ENCODE data around the gene BRI3BP.
"Not testable (repeated sequence)": the region's sequence is repeated elsewhere in the genome, so short reads cannot be mapped to it uniquely, and the experiment has no call there.

Gene BRI3BP

DNA sequence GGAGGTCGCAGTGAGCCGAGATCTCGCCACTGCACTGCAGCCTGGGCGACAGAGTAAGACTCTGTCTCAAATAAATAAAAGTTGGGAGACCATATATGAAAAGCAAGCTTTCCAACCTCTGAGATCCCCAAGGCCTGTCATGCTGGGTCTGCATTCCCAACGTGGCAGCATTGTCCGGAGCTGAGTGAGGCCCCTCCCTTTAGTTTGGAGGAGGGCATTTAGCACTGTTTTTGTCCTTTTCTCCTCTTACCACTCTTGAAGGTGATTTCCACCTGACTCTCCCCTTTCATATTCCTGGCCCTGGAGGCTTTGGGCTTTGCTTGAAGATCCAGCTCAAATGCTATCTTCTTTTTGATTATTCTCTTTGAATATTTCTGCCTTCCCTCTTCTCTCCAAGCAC is 74.9 kb downstream of the BRI3BP start:
- DNase-seq (ENCODE audit: low read depth): no peak

DNA sequence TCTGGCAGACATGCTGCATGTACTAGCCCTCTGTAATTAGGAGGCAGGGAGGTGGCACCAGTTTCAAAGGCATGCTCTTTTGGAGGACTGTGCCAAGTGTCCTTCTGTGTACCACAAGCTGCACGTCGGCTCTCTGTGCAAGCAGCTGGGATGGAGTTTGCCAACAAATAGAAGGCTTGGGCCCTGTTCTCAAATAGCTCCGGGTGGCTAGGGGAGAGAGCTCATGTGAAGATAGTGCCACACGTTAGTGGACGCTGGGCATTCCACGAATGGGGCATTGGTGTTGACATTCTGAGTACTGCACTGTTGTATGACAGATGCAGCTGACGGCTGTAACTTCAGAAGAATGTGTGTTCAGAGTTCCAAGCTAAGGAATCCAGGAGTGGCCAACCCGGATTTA is 76.2 kb downstream of the BRI3BP start:
- no peak for DNase-seq (ENCODE audit: low read depth)

DNA sequence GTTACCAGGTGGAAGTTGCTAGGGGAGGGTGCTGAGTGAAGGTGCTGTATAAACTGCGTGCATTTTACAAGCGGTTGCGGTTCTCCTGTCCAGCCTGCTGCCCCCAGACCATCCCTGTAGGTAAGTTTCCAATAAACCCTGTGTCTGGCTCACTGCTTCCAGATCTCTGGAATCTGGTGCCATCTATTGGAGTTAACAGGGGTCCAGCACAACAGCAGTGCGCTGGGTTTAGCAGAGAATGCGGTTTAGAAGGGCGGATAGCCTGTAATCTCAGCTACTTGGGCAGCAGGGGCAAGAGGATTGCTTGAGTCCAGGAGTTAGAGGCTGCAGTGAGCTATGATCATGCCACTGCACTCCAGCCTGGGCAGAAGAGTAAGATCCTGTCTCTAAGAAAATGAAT is 76.7 kb downstream of the BRI3BP start:
- no peak for DNase-seq (ENCODE audit: low read depth)

DNA sequence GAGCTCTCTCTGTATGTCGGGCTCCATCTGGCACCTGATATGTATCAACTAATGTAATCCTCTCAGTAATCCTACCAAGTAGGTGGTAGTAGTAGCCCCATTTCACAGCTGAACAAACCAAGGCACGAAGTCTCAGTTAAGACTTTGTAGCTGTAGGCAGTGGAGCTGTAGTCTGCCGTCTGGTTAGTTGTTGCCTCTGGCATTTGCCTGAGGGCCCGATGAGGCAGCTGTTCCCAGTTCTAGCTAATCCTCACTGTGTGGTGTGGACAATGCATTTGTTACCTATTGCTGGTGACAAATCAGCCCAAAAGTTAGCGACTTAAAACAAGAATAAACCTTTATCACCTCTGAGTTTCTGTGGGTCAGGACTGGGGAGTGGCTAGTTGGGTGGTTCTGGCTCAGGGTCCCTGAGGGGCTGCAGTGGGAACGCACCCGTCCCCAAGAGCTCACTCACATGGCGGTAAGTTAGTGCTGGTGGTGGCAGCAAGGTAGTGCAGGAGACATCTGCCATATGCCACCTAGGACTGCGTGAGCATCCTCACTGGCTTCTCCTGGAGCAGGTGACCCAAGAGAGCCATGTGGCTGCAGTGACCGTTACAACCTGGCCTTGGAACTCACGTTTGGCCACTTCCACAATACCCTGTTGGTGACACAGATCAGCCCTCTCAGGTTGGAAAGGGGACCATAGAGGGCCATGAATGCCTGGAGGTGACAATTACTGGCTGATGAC is 77.4 kb downstream of the BRI3BP start:
- no peak for DNase-seq (ENCODE audit: low read depth)

DNA sequence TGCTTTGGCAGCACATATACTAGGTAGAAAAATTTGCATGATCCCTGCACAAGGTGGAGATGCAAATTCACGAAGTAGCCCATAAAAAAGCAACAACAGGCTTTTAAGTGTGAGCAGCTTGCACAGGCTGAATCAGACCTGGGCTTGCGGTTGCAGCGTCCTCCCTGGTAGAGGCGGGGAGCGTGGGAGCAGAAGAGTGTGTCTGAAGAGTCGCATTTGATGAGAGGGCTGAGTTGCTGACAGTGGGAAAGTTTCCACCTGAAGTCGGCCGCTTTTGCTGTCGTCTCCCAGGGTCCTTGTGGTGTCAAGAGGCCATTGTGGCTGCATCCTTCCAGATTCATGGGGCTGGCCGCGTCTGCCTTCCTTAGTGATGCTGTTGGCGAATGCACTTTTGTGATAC is 78.0 kb downstream of the BRI3BP start:
- DNase-seq (ENCODE audit: low read depth): no peak

DNA sequence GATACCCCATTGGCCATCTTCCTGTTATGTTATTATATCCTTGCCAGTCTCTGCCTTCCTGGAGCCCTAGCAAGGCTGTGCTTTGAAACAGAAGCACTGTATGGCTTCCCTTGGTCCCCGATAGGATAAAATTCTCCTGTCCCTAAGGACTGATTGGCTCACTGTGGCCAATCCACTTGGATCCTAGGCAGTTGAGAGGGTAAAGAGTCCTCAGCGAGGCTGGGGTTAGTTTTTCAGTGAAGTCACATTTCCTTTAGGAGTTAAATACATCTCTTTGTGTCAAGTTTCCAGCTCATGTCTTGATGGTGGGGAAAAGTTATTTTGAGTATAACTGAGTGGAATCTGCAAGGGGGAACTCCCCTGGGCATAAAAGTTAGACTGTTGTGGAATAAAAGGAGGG is 79.1 kb downstream of the BRI3BP start:
- DNase-seq (ENCODE audit: low read depth): no peak

DNA sequence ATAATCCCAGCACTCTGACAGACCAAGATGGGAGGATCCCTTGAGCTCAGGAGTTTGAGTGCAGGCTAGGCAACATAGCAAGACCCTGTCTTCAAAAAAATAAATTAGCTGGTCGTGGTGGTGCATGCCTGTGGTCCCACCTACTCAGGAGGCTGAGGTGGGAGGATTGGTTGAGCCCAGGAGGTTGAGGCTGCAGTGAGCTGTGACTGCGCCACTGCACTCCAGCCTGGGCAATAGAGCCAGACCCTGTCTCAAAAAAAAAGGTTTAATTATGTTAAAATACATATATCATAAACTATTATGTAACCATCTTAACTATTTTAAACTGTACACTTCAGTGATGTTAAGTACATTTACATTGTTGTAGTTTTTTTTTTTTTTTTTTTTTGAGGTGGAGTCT is 80.8 kb downstream of the BRI3BP start:
- DNase-seq (ENCODE audit: low read depth): not testable (repeated sequence)

DNA sequence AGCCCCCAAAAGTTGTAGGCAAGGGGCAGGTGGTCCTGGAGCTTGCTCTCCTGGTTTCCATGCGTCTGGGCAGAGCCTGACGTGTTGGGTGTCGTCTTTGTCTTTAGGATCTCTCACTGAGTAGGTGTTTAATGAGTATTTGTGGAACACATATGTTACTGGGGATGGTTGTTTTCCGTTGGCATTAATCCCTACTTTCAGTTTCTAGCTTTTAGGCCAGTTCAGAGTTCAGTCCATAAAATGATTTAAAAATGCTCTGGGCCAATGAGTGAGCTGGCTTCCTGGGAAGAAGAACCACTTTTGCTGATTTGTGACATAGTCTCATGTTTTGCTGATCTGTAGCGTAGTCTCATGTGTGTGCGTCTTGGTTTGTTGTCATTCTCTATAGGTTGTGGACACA is 82.7 kb downstream of the BRI3BP start:
- no peak for DNase-seq (ENCODE audit: low read depth)

DNA sequence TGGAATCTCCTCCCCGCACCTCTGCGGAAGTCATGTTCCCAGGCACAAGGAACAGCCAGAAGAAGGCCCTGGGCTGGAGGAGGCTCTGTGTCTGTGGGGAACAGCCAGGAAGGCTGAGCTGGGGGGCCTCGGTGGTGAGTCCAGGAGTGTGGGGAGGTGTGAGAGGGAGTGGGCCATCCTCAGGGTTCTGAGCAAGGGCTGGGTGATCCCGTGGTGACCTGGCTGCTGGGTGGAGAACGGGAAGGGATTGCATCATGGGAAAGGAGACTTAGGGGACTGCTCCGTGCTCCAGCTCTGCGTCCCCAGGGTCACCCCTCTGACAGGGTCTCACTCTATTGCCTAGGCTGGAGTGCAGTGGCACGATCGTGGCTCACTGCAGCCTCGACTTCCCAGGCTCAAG is 85.6 kb downstream of the BRI3BP start:
- no peak for DNase-seq (ENCODE audit: low read depth)

DNA sequence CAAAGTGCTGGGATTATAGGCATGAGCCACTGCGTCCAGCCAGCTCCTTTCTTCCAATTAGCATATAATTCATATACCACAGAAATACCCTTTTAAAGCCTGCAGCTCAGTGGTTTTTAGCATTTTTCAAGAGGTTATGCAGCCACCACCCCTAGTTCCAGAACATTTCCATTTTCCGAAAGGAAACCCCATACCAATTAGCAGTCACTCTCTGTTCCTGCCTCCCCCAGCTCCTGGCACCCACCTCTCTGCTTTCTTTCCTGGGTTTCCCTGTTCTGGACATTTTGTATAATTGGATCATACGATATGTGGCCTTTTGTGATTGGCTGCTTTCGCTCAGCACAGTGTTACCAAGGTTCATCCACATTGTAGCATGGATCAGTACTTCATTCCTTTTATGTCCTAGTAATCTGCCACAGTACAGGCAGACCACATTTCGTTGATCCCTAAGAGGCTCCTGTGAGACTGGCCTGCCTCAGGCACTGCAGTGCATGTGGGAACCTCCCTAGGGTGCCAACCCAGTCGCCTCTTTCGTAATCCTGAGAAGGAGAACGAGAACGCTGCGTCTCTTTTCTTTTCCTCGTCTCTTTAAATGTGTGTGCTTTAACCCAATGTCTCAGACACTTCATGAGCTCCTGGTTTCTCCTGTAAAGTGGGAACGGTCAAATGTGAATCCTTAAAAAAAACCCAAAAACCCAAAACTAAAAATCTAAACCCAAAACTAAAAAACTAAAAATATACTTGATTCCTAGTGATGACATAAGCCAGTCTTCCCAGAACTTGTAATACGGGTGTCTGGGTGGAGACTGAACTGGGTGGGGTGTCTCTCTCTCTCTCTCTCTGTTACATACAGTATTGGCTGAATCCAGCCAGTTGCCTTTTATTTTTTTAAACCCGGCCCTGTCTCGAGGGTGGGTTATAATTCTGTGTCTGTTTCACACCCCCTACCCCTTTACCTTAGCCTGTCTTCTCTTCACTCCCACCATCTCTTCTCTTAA is 86.5 kb downstream of the BRI3BP start:
- no peak for DNase-seq (ENCODE audit: low read depth)
